H1 (cell line): ENCODE results near the gene UMAD1. TPM values are rescaled to one million over a fixed set of nuclear protein-coding genes. Genes with fewer than 3 reads are reported as not detected.

Experiments used
- CTCF ChIA-PET: fragments of 300-600 bp; sonication (Branson Sonifier 250); formaldehyde crosslinking; loops from one replicate; lab custom pipeline; 2021; ENCODE audit not compliant: partially characterized antibody; lab: Charles Lee
- POLR2A ChIA-PET: fragments of 300-600 bp; sonication (Branson Sonifier 250); formaldehyde crosslinking; loops from one replicate; lab custom pipeline; 2021; ENCODE audit warnings: inconsistent platforms; ENCODE audit not compliant: partially characterized antibody; lab: Charles Lee
- DNase-seq, 2 experiments: peaks; one replicate each; pipeline versions ENCODE4 v3.0.0 to v3.0.0-alpha.2; 2010 to 2022; ENCODE audit warnings: low spot score in 2 of 2, low read depth in 1 of 2, mixed read lengths in 1 of 2
- FAIRE-seq: peaks from 2 replicates; lab custom pipeline; 2011; peaks lifted over from hg19 to GRCh38; lab: Jason Lieb, UNC
- H2AFZ ChIP-seq: 2 replicates; pipeline ENCODE4 v1.8.1; 2012; ENCODE audit warnings: low read length, inconsistent platforms
- H2AK5ac ChIP-seq: 2 replicates; pipeline ENCODE4 v1.6.1; 2013; ENCODE audit warnings: low read depth, low read length
- H2BK120ac ChIP-seq: replicated peaks from 2 replicates; pipeline ENCODE3; 2013; ENCODE audit warnings: low read depth, low read length, inconsistent platforms
- H2BK12ac ChIP-seq: 2 replicates; pipeline ENCODE4 v1.6.1; 2013; ENCODE audit warnings: low read depth, low read length
- H2BK15ac ChIP-seq: 2 replicates; pipeline ENCODE4 v1.6.1; 2013; ENCODE audit warnings: low read length
- H2BK20ac ChIP-seq: 2 replicates; pipeline ENCODE4 v1.6.1; 2013; ENCODE audit warnings: low read length
- H2BK5ac ChIP-seq: 2 replicates; pipeline ENCODE4 v1.6.1; 2013; ENCODE audit warnings: low read depth, low read length
- H3K14ac ChIP-seq: 2 replicates; pipeline ENCODE4 v1.6.1; 2013; ENCODE audit warnings: inconsistent platforms; ENCODE audit not compliant: insufficient read length
- H3K18ac ChIP-seq: 2 replicates; pipeline ENCODE4 v1.6.1; 2013; ENCODE audit warnings: low read length; ENCODE audit errors: extremely low read depth
- H3K23ac ChIP-seq: 2 replicates; pipeline ENCODE4 v1.6.1; 2013; ENCODE audit warnings: inconsistent platforms; ENCODE audit not compliant: insufficient read length
- H3K23me2 ChIP-seq: 2 replicates; pipeline ENCODE4 v1.6.1; 2013; ENCODE audit warnings: low read depth, low read length
- H3K27ac ChIP-seq: 2 replicates; pipeline ENCODE4 v1.6.1; 2011; ENCODE audit warnings: low read depth, low read length, inconsistent platforms
- H3K27me3 ChIP-seq, 4 experiments: replicated peaks in 1 of 4; 1 replicate in 1 of 4; 2 replicates in 3 of 4; pipeline versions ENCODE4 v1.6.1 to v1.8.1; 2011 to 2013; ENCODE audit warnings: low read length in 3 of 4, mild to moderate bottlenecking in 3 of 4, inconsistent platforms in 2 of 4, mixed read lengths in 2 of 4, moderate library complexity in 1 of 4; ENCODE audit not compliant: control insufficient read depth in 3 of 4, insufficient read depth in 3 of 4; ENCODE audit errors: extremely low read depth in 1 of 4
- H3K36me3 ChIP-seq, 4 experiments: 2 replicates each; pipeline versions ENCODE4 v1.6.1 to v1.8.1; 2011 to 2013; ENCODE audit warnings: mild to moderate bottlenecking in 4 of 4, low read length in 3 of 4, moderate library complexity in 2 of 4, control low read depth in 1 of 4, inconsistent platforms in 1 of 4; ENCODE audit not compliant: insufficient read depth in 4 of 4, control insufficient read depth in 2 of 4
- H3K4ac ChIP-seq: replicated peaks from 2 replicates; pipeline ENCODE3; 2013; ENCODE audit warnings: low read length, low read depth, mixed read lengths, inconsistent platforms; ENCODE audit not compliant: insufficient read length
- H3K4me1 ChIP-seq, 4 experiments: replicated peaks in 1 of 4; 1 replicate in 1 of 4; 2 replicates in 3 of 4; pipeline versions ENCODE4 v1.6.1 to v1.8.1; 2011 to 2013; ENCODE audit warnings: low read length in 3 of 4, inconsistent platforms in 2 of 4, mixed read lengths in 1 of 4; ENCODE audit not compliant: insufficient read depth in 4 of 4, control insufficient read depth in 3 of 4
- H3K4me2 ChIP-seq, 2 experiments: 2 replicates each; pipeline versions ENCODE4 v1.6.1 to v1.8.1; 2011 to 2013; ENCODE audit warnings: low read depth in 2 of 2, low read length in 2 of 2, control low read depth in 1 of 2, inconsistent platforms in 1 of 2, mild to moderate bottlenecking in 1 of 2; ENCODE audit not compliant: insufficient read depth in 1 of 2
- H3K4me3 ChIP-seq, 4 experiments: fragments of 200-600, 300-600 bp in 1 of 4; sonication (generic), shearing (Covaris generic), sonication (Bioruptor Twin) in 1 of 4; 2 replicates each; pipeline versions ENCODE4 v1.5.1 to v1.8.1; 2011 to 2016; ENCODE audit warnings: low read length in 4 of 4, low read depth in 3 of 4, control low read depth in 2 of 4, inconsistent platforms in 2 of 4, mild to moderate bottlenecking in 2 of 4, mixed read lengths in 1 of 4, moderate library complexity in 1 of 4; ENCODE audit not compliant: insufficient read depth in 2 of 4; ENCODE audit errors: extremely low read depth in 1 of 4
- H3K56ac ChIP-seq: replicated peaks from 2 replicates; pipeline ENCODE3; 2013; ENCODE audit warnings: low read depth, mild to moderate bottlenecking, mixed read lengths, low read length, inconsistent platforms; ENCODE audit not compliant: insufficient read length
- H3K79me1 ChIP-seq: 2 replicates; pipeline ENCODE4 v1.6.1; 2013; ENCODE audit warnings: low read depth, low read length, control low read depth
- H3K79me2 ChIP-seq, 2 experiments: 2 replicates each; pipeline versions ENCODE4 v1.6.1 to v1.8.1; 2012 to 2013; ENCODE audit warnings: low read length in 2 of 2, mild to moderate bottlenecking in 2 of 2, inconsistent platforms in 1 of 2; ENCODE audit not compliant: insufficient read depth in 2 of 2, control insufficient read depth in 1 of 2
- H3K9ac ChIP-seq, 4 experiments: replicated peaks in 1 of 4; 1 replicate in 1 of 4; 2 replicates in 3 of 4; pipeline versions ENCODE4 v1.6.1 to v1.8.1; 2011 to 2013; ENCODE audit warnings: low read depth in 3 of 4, low read length in 3 of 4, control low read depth in 2 of 4, mild to moderate bottlenecking in 2 of 4, moderate library complexity in 2 of 4, inconsistent platforms in 1 of 4; ENCODE audit errors: extremely low read depth in 1 of 4
- H3K9me3 ChIP-seq, 2 experiments: 2 replicates each; pipeline versions ENCODE4 v1.6.1 to v1.8.1; 2012 to 2013; ENCODE audit warnings: mild to moderate bottlenecking in 2 of 2, moderate library complexity in 2 of 2, control low read depth in 1 of 2, inconsistent platforms in 1 of 2, low read depth in 1 of 2, low read length in 1 of 2, mixed read lengths in 1 of 2; ENCODE audit not compliant: insufficient read depth in 2 of 2
- H4K20me1 ChIP-seq, 2 experiments: replicated peaks in 1 of 2; 2 replicates each; pipeline versions ENCODE3 to v1.8.1; 2011 to 2013; ENCODE audit warnings: inconsistent platforms in 2 of 2, low read length in 2 of 2, mild to moderate bottlenecking in 1 of 2; ENCODE audit not compliant: insufficient read depth in 2 of 2, control insufficient read depth in 1 of 2
- H4K5ac ChIP-seq: 2 replicates; pipeline ENCODE4 v1.6.1; 2013; ENCODE audit warnings: low read length, low read depth, mixed read lengths, inconsistent platforms; ENCODE audit not compliant: insufficient read length
- H4K8ac ChIP-seq: 2 replicates; pipeline ENCODE4 v1.8.0; 2013; ENCODE audit warnings: mild to moderate bottlenecking, moderate library complexity, low read length, inconsistent platforms; ENCODE audit not compliant: insufficient read depth; ENCODE audit errors: extremely low read depth
- H4K91ac ChIP-seq: replicated peaks from 2 replicates; pipeline ENCODE3; 2013; ENCODE audit warnings: low read length, mixed read lengths, inconsistent platforms; ENCODE audit not compliant: insufficient read length
- ASH2L ChIP-seq: fragments of 200-600, 300-600 bp; sonication (generic); IDR thresholded peaks from one replicate; pipeline ENCODE4 v1.7.1; 2017; ENCODE audit warnings: low read length
- WGBS, 2 experiments: shearing (Covaris generic) in 1 of 2; methylation state at CpG; one replicate each; pipeline versions ENCODE4 v1.1.6 to v1.1.7; 2013 to 2015; ENCODE audit warnings: low lambda C conversion rate in 2 of 2, mixed read lengths in 2 of 2, inconsistent platforms in 1 of 2, low coverage in 1 of 2, missing lambda C conversion rate in 1 of 2; ENCODE audit not compliant: insufficient replicate concordance in 2 of 2, insufficient coverage in 1 of 2, insufficient read length in 1 of 2; ENCODE audit errors: extremely low coverage in 1 of 2, missing lambda C conversion rate in 1 of 2; 5-methylcytosine and 5-hydroxymethylcytosine counted together
- polyA plus RNA-seq, 7 experiments: library from polyadenylated mRNA; depleted of rRNA in 3 of 7; stranded (reverse) in 5 of 7; unstranded in 2 of 7; fragments of >200 nt in 5 of 7; fragments of 200-250 nt in 2 of 7; gene quantifications; 1 replicate in 5 of 7; 2 replicates in 1 of 7; 4 replicates in 1 of 7; pipeline versions ENCODE4 v1.2.1 to v1.2.3, GENCODE V29; 2011 to 2013; ENCODE audit warnings: missing spikeins in 2 of 7, mixed read lengths in 2 of 7
- total RNA-seq: library from RNA; stranded (reverse); fragmentation: NEBNext Ultra II Directional; extraction: Animal tissue kit (Norgen Biotek cat#: 25700); gene quantifications from 2 replicates; pipeline ENCODE4 v1.2.1, GENCODE V29; 2021

UMAD1 gene
- total and polyA plus RNA-seq, 2 of the 8 experiments (the other 6 are each of a cell fraction or from before 2014, with no cell fraction given) = 10.4 to 12.3 TPM

GRCh38 chr7:7772397-7772821, 131.9 kb downstream of the UMAD1 start:
- H2BK15ac ChIP-seq = no peak overlapping the region
- no peak overlapping the region; a peak in 1 of 4 replicates for H3K4me2 ChIP-seq
- no peaks in the 10 kb centered on the region for H3K27me3 ChIP-seq
- no peak overlapping the region for H3K56ac ChIP-seq
- H3K9ac ChIP-seq = no peak overlapping the region
- H3K4ac ChIP-seq = no peak overlapping the region
- H2AFZ ChIP-seq = no peak overlapping the region
- H3K23me2 ChIP-seq = no peaks in the 10 kb centered on the region; the same call in 1 of the 2 replicates
- ChIA-PET POLR2A (no interaction called here), CTCF (no interaction called here)
- H2BK120ac ChIP-seq = no peak overlapping the region
- no peaks in the 10 kb centered on the region for H3K9me3 ChIP-seq
- H3K14ac ChIP-seq = no peak overlapping the region
- no peaks in the 10 kb centered on the region for H3K79me1 ChIP-seq
- no peak overlapping the region for H2BK20ac ChIP-seq
- H4K20me1 ChIP-seq = no peaks in the 10 kb centered on the region
- H3K36me3 ChIP-seq = no peaks in the 10 kb centered on the region
- peak overlapping the region; percentile 48; the same call in 1 of the 2 replicates for H3K18ac ChIP-seq
- H2AK5ac ChIP-seq = no peak overlapping the region
- 83% methylated on average over 6 of the region's 6 CpGs; no CpG with 5 or more reads in 1 of the 2 experiments for WGBS, 2 experiments
- FAIRE-seq (no peak), DNase-seq (no peak)
- H3K27ac ChIP-seq = no peak overlapping the region
- TF ChIP-seq ASH2L = no peak
- H4K91ac ChIP-seq = no peak overlapping the region
- no peak overlapping the region for H4K8ac ChIP-seq
- H3K23ac ChIP-seq = no peak overlapping the region
- H3K79me2 ChIP-seq = no peaks in the 10 kb centered on the region
- H2BK12ac ChIP-seq = no peak overlapping the region
- peaks cover 0 to 10% (median 2%) of the 10 kb centered on the region in 4 experiments; a peak in 2 of 7 replicates for H3K4me1 ChIP-seq
- H3K4me3 ChIP-seq = no peak overlapping the region
- no peak overlapping the region for H2BK5ac ChIP-seq
- no peak overlapping the region for H4K5ac ChIP-seq
